ENCODE results near the gene LCK. TPM values are rescaled to one million over a fixed set of nuclear protein-coding genes. Genes with fewer than 3 reads are reported as not detected.

LCK gene
- total RNA-seq, 4 donors from 2014 or later = 0.26 to 3.9 (median 1.4) TPM

DNA sequence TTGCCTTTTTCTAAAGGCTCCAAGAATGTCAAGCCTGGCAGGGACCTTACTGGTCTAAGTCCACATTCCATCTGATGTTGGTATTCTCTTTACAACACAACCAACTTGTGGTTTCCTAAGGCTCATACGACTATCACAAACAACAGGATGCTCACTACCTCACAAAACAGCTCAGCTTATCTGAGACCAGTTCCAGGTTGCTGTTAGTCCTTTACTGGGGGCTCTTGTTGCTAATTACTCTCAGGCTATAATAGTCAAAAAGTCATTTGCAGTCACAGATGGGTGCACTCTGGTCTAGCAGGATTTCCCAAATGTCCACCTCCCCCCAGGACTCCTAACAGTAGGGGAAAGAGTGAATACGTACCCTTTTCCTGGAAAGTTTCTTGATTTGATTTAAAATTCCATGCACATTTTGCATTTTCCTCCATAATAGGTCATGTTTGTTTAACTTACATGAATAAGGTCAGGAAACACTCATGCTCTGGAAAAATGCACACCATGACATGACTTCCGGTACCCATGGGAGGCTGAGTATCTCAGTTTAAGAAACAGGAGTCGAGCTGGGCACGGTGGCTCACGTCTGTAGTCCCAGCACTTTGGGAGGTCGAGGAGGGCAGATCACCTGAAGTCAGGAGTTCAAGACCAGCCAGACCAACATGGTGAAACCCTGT lies 16.0 kb downstream of the LCK start:
- no peaks in the 10 kb centered on the region for H3K36me3 ChIP-seq
- no peak for TF ChIP-seq EP300 (IDR thresholded peaks at IDR 0.05)
- WGBS = 73% methylated on average over 7 of the region's 7 CpGs
- DNase-seq (ENCODE audit: low spot score in 2 of 2) = no peak
- H3K27me3 ChIP-seq = no peaks in the 10 kb centered on the region
- no peaks in the 10 kb centered on the region for H3K9me3 ChIP-seq
- no peaks in the 10 kb centered on the region for H3K4me1 ChIP-seq
- H3K27ac ChIP-seq = no peak overlapping the region
- H3K4me3 ChIP-seq = no peak overlapping the region

- H3K9me3 ChIP-seq = no peaks in the 10 kb centered on the region
- no peaks in the 10 kb centered on the region for H3K4me1 ChIP-seq
- H3K27ac ChIP-seq = no peak overlapping the region
- H3K4me3 ChIP-seq = no peak overlapping the region
- H3K36me3 ChIP-seq = no peaks in the 10 kb centered on the region
- no peak for DNase-seq (ENCODE audit: low spot score in 2 of 2)
- TF ChIP-seq EP300 (IDR thresholded peaks at IDR 0.05) = no peak
- no peak for TF ChIP-seq POLR2AphosphoS5 (IDR thresholded peaks at IDR 0.05)
- TF ChIP-seq, protein P1, sequence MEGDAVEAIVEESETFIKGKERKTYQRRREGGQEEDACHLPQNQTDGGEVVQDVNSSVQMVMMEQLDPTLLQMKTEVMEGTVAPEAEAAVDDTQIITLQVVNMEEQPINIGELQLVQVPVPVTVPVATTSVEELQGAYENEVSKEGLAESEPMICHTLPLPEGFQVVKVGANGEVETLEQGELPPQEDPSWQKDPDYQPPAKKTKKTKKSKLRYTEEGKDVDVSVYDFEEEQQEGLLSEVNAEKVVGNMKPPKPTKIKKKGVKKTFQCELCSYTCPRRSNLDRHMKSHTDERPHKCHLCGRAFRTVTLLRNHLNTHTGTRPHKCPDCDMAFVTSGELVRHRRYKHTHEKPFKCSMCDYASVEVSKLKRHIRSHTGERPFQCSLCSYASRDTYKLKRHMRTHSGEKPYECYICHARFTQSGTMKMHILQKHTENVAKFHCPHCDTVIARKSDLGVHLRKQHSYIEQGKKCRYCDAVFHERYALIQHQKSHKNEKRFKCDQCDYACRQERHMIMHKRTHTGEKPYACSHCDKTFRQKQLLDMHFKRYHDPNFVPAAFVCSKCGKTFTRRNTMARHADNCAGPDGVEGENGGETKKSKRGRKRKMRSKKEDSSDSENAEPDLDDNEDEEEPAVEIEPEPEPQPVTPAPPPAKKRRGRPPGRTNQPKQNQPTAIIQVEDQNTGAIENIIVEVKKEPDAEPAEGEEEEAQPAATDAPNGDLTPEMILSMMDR (IDR thresholded peaks at IDR 0.05) = no peak
- no peak for TF ChIP-seq POLR2A (IDR thresholded peaks at IDR 0.05)
- peaks cover 5% of the 10 kb centered on the region for H3K27me3 ChIP-seq
These were observed 18.7 kb downstream of the LCK start for GRCh38 chr1:32269744-32270143.

DNA sequence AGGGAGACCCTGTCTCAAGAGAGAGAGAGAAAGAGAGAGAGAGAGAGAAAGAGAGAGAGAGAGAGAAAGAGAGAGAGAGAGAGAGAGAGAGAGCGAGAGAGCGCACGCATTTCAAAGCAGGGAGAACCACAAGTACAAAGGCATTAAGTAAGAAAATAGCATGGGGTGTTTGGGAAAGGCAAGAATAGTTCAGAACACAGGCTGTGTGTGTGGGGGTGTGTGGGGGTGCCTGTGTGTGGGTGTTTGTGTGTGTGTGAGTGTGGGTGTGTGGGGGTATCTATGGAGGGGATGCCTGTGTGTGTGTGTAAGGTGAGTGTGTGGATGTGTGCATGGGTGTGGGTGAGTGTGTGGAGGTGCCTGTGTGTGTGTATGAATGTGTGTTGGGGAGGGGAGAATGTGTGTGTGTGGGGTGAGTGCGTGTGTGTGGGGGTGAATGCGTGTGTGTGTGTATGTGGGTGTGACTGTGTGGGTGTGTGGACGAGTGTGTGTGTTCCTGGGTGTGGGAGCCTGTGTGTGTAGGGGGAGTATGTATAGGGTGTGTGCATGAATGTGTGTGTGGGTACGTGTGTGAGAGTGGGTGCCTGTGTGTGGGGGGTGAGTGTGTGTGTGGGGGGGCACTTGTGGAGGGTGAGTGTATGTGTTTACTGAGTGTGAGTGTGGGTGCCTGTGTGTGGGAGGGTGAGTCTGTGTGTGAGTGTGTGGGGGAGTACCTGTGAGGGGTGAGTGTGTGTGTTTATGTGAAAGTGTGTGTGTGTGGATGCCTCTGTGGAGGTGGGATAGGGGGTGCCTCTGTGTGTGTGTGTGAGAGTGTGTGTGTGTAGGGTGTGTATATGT lies 21.7 kb downstream of the LCK start:
- TF ChIP-seq POLR2A (IDR thresholded peaks at IDR 0.05) (no peak), EP300 (IDR thresholded peaks at IDR 0.05) (no peak), POLR2AphosphoS5 (IDR thresholded peaks at IDR 0.05) (no peak)
- TF ChIP-seq, protein P1 (IDR thresholded peaks at IDR 0.05) = no peak
- WGBS = 61% methylated on average over 7 of the region's 7 CpGs
- no peak for DNase-seq (ENCODE audit: low spot score in 2 of 2)
- Histone ChIP-seq H3K36me3 (no peaks in the 10 kb centered on the region), H3K4me3 (no peak overlapping the region), H3K9me3 (no peaks in the 10 kb centered on the region), H3K27ac (no peak overlapping the region), H3K27me3 (peaks cover 22% of the 10 kb centered on the region), H3K4me1 (peaks cover 3% of the 10 kb centered on the region)

GRCh38 chr1:32273391-32274208 lies 22.5 kb downstream of the LCK start:
- Histone ChIP-seq H3K9me3 (no peaks in the 10 kb centered on the region), H3K4me3 (no peak overlapping the region), H3K27me3 (peaks cover 22% of the 10 kb centered on the region), H3K27ac (no peak overlapping the region), H3K4me1 (peaks cover 3% of the 10 kb centered on the region), H3K36me3 (no peaks in the 10 kb centered on the region)
- DNase-seq (ENCODE audit: low spot score in 2 of 2) = no peak
- no peak for TF ChIP-seq POLR2AphosphoS5 (IDR thresholded peaks at IDR 0.05)
- TF ChIP-seq, protein P1 (IDR thresholded peaks at IDR 0.05) = no peak
- TF ChIP-seq POLR2A (IDR thresholded peaks at IDR 0.05) = no peak
- TF ChIP-seq EP300 (IDR thresholded peaks at IDR 0.05) = no peak
- 42% methylated on average over 10 of the region's 10 CpGs for WGBS

DNA sequence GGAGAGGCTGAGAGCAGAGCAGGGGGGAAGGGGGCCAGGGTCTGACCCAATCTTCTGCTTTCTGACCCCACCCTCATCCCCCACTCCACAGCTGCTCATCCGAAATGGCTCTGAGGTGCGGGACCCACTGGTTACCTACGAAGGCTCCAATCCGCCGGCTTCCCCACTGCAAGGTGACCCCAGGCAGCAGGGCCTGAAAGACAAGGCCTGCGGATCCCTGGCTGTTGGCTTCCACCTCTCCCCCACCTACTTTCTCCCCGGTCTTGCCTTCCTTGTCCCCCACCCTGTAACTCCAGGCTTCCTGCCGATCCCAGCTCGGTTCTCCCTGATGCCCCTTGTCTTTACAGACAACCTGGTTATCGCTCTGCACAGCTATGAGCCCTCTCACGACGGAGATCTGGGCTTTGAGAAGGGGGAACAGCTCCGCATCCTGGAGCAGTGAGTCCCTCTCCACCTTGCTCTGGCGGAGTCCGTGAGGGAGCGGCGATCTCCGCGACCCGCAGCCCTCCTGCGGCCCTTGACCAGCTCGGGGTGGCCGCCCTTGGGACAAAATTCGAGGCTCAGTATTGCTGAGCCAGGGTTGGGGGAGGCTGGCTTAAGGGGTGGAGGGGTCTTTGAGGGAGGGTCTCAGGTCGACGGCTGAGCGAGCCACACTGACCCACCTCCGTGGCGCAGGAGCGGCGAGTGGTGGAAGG lies 23.7 kb downstream of the LCK start:
- Histone ChIP-seq H3K36me3 (no peaks in the 10 kb centered on the region), H3K9me3 (no peaks in the 10 kb centered on the region), H3K27me3 (peaks cover 22% of the 10 kb centered on the region), H3K4me1 (peaks cover 3% of the 10 kb centered on the region), H3K27ac (no peak overlapping the region), H3K4me3 (no peak overlapping the region)
- TF ChIP-seq, protein P1 (IDR thresholded peaks at IDR 0.05) = no peak
- TF ChIP-seq POLR2AphosphoS5 (IDR thresholded peaks at IDR 0.05) (no peak), POLR2A (IDR thresholded peaks at IDR 0.05) (no peak), EP300 (IDR thresholded peaks at IDR 0.05) (no peak)
- WGBS = 76% methylated on average over 29 of the region's 31 CpGs
- DNase-seq (ENCODE audit: low spot score in 2 of 2) = no peak
